ENCODE data around the gene CYP19A1. TPM values are rescaled to one million over a fixed set of nuclear protein-coding genes. Genes with fewer than 3 reads are reported as not detected.

The CYP19A1 gene
- total and polyA plus RNA-seq, 10 of the 15 experiments (the other 5 are each of a cell fraction or from before 2014, with no cell fraction given), result 0.08 to 1.8 (median 0.70) TPM

DNA sequence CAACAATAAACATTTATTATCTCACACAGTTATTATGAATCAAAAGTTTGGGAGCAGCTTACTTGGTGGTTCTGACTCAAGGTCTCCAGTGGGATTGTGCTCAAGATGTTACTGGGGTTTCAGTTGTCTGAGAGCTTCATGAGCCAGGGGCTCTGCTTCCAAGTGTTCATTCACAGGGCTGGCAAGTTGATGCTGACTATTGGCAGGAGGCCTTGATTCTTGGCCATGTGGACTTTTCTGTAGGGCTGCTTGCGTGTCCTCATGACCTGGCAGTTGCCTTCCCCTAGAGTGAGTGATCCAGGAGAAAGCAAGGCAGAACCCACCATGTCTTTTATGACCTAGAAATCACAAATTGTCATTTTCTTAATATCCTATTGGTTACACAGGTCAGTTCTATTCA is 156.5 kb downstream of the CYP19A1 start:
- Histone ChIP-seq H3K27me3 (replicated peaks in 1 of 2; ENCODE audit: control insufficient read depth in 2 of 2, insufficient read depth in 2 of 2, low read length in 1 of 2) (peaks cover 0 to 5% of the 10 kb centered on the region in 2 experiments; a peak in 2 of 4 replicates), H3K36me3 (ENCODE audit: control insufficient read depth in 2 of 2, insufficient read depth in 2 of 2, low read length in 1 of 2) (no peaks in the 10 kb centered on the region), H3K27ac (ENCODE audit: control insufficient read depth, insufficient read depth) (no peak overlapping the region), H2AFZ (ENCODE audit: control insufficient read depth, low read depth, low read length) (no peak overlapping the region), H3K9ac (ENCODE audit: control insufficient read depth, insufficient read depth, low read length) (no peak overlapping the region), H3K9me3 (replicated peaks; ENCODE audit: control insufficient read depth, insufficient read depth, low read length) (no peaks in the 10 kb centered on the region), H3K79me2 (ENCODE audit: control insufficient read depth, insufficient read depth, low read length) (no peaks in the 10 kb centered on the region), H4K20me1 (ENCODE audit: control insufficient read depth, insufficient read depth) (no peaks in the 10 kb centered on the region), H3K4me1 (ENCODE audit: control insufficient read depth, insufficient read depth, low read length) (no peaks in the 10 kb centered on the region; the same call in 1 of the 2 replicates), H3K4me2 (ENCODE audit: control insufficient read depth, insufficient read depth) (no peak overlapping the region), H3K4me3 (no peak overlapping the region)
- FAIRE-seq (no peak), DNase-seq (ENCODE audit: low read depth, low spot score) (no peak), ATAC-seq (no peak)
- ChIA-PET POLR2A (no interaction called here), CTCF (interaction anchor here (1.7 to 1.9 kb wide), 2 partner anchors 11 to 19 kb away, joined by 4 to 14 read pairs; no protein-coding TSS in a partner anchor), SMC1A (ENCODE audit: uncharacterized antibody, unreplicated experiment) (interaction anchor here (1.6 kb wide), 1 partner anchor 19 kb away, joined by 3 read pairs; no protein-coding TSS in a partner anchor), RAD21 (ENCODE audit: unreplicated experiment) (no interaction called here)
- BruUV-seq (replicated peaks), result no TSS peak
- 40% methylated on average over 1 of the region's 1 CpG for WGBS (ENCODE audit: insufficient coverage, insufficient replicate concordance, low lambda C conversion rate, missing lambda C conversion rate)
- in situ Hi-C loops (cut with MboI) (no loop called here), intact Hi-C loops (cut with micrococcal nuclease; ENCODE audit: unreplicated experiment) (no loop called here)
- TF ChIP-seq, protein P1, sequence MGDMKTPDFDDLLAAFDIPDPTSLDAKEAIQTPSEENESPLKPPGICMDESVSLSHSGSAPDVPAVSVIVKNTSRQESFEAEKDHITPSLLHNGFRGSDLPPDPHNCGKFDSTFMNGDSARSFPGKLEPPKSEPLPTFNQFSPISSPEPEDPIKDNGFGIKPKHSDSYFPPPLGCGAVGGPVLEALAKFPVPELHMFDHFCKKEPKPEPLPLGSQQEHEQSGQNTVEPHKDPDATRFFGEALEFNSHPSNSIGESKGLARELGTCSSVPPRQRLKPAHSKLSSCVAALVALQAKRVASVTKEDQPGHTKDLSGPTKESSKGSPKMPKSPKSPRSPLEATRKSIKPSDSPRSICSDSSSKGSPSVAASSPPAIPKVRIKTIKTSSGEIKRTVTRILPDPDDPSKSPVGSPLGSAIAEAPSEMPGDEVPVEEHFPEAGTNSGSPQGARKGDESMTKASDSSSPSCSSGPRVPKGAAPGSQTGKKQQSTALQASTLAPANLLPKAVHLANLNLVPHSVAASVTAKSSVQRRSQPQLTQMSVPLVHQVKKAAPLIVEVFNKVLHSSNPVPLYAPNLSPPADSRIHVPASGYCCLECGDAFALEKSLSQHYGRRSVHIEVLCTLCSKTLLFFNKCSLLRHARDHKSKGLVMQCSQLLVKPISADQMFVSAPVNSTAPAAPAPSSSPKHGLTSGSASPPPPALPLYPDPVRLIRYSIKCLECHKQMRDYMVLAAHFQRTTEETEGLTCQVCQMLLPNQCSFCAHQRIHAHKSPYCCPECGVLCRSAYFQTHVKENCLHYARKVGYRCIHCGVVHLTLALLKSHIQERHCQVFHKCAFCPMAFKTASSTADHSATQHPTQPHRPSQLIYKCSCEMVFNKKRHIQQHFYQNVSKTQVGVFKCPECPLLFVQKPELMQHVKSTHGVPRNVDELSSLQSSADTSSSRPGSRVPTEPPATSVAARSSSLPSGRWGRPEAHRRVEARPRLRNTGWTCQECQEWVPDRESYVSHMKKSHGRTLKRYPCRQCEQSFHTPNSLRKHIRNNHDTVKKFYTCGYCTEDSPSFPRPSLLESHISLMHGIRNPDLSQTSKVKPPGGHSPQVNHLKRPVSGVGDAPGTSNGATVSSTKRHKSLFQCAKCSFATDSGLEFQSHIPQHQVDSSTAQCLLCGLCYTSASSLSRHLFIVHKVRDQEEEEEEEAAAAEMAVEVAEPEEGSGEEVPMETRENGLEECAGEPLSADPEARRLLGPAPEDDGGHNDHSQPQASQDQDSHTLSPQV (IDR thresholded peaks at IDR 0.05), result no peak
- no peak for TF ChIP-seq TCF3 (IDR thresholded peaks at IDR 0.05; ENCODE audit: borderline replicate concordance, insufficient read depth, low read depth, low read length)
- no peak for TF ChIP-seq ESRRA (IDR thresholded peaks at IDR 0.05; ENCODE audit: low read length)
- no peak for TF ChIP-seq BMI1 (IDR thresholded peaks at IDR 0.05; ENCODE audit: borderline replicate concordance)
- TF ChIP-seq NFYA (IDR thresholded peaks at IDR 0.05; ENCODE audit: borderline replicate concordance, low read depth, low read length), result no peak
- TF ChIP-seq FOS (IDR thresholded peaks at IDR 0.05; ENCODE audit: borderline replicate concordance, extremely low read depth, insufficient read length), result no peak
- TF ChIP-seq, protein P2, sequence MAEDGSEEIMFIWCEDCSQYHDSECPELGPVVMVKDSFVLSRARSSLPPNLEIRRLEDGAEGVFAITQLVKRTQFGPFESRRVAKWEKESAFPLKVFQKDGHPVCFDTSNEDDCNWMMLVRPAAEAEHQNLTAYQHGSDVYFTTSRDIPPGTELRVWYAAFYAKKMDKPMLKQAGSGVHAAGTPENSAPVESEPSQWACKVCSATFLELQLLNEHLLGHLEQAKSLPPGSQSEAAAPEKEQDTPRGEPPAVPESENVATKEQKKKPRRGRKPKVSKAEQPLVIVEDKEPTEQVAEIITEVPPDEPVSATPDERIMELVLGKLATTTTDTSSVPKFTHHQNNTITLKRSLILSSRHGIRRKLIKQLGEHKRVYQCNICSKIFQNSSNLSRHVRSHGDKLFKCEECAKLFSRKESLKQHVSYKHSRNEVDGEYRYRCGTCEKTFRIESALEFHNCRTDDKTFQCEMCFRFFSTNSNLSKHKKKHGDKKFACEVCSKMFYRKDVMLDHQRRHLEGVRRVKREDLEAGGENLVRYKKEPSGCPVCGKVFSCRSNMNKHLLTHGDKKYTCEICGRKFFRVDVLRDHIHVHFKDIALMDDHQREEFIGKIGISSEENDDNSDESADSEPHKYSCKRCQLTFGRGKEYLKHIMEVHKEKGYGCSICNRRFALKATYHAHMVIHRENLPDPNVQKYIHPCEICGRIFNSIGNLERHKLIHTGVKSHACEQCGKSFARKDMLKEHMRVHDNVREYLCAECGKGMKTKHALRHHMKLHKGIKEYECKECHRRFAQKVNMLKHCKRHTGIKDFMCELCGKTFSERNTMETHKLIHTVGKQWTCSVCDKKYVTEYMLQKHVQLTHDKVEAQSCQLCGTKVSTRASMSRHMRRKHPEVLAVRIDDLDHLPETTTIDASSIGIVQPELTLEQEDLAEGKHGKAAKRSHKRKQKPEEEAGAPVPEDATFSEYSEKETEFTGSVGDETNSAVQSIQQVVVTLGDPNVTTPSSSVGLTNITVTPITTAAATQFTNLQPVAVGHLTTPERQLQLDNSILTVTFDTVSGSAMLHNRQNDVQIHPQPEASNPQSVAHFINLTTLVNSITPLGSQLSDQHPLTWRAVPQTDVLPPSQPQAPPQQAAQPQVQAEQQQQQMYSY (CRISPR knock-in tag; IDR thresholded peaks at IDR 0.05), result no peak
- TF ChIP-seq, protein P3, sequence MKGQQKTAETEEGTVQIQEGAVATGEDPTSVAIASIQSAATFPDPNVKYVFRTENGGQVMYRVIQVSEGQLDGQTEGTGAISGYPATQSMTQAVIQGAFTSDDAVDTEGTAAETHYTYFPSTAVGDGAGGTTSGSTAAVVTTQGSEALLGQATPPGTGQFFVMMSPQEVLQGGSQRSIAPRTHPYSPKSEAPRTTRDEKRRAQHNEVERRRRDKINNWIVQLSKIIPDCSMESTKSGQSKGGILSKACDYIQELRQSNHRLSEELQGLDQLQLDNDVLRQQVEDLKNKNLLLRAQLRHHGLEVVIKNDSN (IDR thresholded peaks at IDR 0.05; ENCODE audit: borderline replicate concordance, extremely low read length, insufficient read depth, low read depth, low read length), result no peak
- TF ChIP-seq, protein P4, sequence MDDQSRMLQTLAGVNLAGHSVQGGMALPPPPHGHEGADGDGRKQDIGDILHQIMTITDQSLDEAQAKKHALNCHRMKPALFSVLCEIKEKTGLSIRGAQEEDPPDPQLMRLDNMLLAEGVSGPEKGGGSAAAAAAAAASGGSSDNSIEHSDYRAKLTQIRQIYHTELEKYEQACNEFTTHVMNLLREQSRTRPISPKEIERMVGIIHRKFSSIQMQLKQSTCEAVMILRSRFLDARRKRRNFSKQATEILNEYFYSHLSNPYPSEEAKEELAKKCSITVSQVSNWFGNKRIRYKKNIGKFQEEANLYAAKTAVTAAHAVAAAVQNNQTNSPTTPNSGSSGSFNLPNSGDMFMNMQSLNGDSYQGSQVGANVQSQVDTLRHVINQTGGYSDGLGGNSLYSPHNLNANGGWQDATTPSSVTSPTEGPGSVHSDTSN (IDR thresholded peaks at IDR 0.05; ENCODE audit: insufficient replicate concordance, low read depth, low read length), result no peak
- no peak for TF ChIP-seq HDAC2 (IDR thresholded peaks at IDR 0.05)
- no peak for TF ChIP-seq DPF2 (IDR thresholded peaks at IDR 0.05)
- TF ChIP-seq NFXL1 (IDR thresholded peaks at IDR 0.05; ENCODE audit: borderline replicate concordance), result no peak
- no peak for TF ChIP-seq FOXK2 (IDR thresholded peaks at IDR 0.05)
- TF ChIP-seq ATF7 (IDR thresholded peaks at IDR 0.05; ENCODE audit: low read depth), result no peak
